ENCODE results near the gene PPP1R11. TPM values are rescaled to one million over a fixed set of nuclear protein-coding genes. Genes with fewer than 3 reads are reported as not detected.

PPP1R11 gene
- total RNA-seq, 1 donor from 2014 or later: 56.1 TPM

DNA sequence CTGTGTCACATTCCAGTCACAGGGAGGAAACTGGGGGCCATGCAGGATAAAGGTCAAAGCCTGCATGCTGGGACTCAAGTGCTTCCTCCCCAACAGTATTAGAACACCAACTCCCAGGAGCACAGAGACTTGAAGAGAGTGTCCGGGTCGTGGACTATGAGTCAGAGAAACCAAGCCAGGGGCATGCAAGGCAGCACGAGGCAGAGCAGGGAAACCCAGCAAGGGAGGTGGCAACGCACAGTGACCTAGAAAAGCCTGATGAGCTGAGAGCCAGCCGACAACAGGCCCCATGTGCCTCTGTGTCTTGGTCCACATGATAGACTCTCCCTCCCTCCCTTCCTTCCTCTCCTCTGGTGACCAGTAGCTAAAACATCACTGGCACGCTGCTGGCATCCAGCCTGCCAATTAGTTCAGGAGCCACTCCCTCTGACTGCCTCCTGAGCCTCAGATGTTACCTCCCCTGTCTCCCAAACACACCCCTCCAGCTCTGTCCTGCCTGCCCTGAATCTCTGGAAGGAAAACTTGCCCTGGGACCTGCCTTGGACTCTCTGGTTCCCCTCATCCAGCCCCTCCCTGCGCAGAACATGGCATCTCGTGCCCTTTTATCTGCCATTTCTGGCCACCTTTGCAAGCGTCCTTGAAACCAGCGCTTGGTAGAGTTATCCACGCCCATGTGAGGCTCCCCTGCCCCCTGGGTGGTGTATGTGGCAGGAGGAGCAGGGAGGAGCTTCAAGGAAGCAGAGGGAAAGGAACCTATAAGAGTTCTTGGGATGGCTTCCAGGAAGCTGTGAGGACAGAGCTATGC, 24.8 kb downstream of the PPP1R11 start:
- Mint-ChIP-seq H3K36me3 (ENCODE audit: low read depth) (no peaks in the 10 kb centered on the region), H3K27ac (no peak overlapping the region), H3K4me1 (ENCODE audit: low read depth) (no peaks in the 10 kb centered on the region), H3K4me3 (ENCODE audit: low read depth) (no peak overlapping the region), H3K9me3 (no peaks in the 10 kb centered on the region), H3K27me3 (ENCODE audit: low read depth) (peaks cover 60% of the 10 kb centered on the region)
- intact Hi-C loops (cut with micrococcal nuclease): no loop called here
- DNase-seq (ENCODE audit: low spot score): no peak

- peaks cover 64% of the 10 kb centered on the region for H3K27me3 Mint-ChIP-seq (ENCODE audit: low read depth)
- H3K4me3 Mint-ChIP-seq (ENCODE audit: low read depth): no peak overlapping the region
- H3K36me3 Mint-ChIP-seq (ENCODE audit: low read depth): no peaks in the 10 kb centered on the region
- H3K27ac Mint-ChIP-seq: no peak overlapping the region
- H3K9me3 Mint-ChIP-seq: no peaks in the 10 kb centered on the region
- no peak for DNase-seq (ENCODE audit: low spot score)
- H3K4me1 Mint-ChIP-seq (ENCODE audit: low read depth): peaks cover 3% of the 10 kb centered on the region
- intact Hi-C loops (cut with micrococcal nuclease): no loop called here
These were observed 26.0 kb downstream of the PPP1R11 start for GRCh38 chr6:30092852-30093543.

DNA sequence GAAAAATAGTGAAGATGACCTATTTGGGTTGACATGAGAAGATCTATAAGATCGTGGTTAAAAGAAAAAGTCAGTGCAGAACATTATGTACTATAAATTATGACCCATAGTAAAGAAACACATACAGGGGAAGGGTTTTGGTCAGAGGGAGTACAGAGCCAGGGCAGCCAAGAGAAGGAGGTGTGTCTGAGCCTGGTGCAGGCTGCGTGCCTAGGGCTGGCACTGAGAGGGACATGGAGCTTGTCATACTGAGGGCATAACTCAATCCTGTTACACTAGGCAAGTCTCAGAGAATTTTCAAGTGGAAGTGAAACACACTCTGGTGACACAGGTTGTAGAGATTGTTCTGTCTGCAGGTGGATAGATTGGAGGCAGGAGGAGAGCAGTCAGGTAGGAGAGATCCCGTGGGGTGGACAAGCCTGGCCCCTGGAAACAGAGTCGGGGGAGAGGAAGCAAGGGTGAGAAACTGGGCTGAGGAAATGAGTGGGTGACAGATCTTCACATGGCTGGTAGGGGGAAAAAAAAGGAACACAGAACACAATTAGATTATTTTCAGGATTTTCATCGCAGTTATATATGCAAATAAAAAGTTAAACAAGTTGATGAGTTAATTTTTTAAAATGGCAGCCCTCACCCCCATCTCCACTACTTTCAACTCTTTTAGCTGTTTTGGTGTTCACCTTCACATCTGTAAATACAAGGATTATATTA, 27.1 kb downstream of the PPP1R11 start:
- DNase-seq (ENCODE audit: low spot score): no peak
- peaks cover 69% of the 10 kb centered on the region for H3K27me3 Mint-ChIP-seq (ENCODE audit: low read depth)
- no peaks in the 10 kb centered on the region for H3K36me3 Mint-ChIP-seq (ENCODE audit: low read depth)
- H3K4me1 Mint-ChIP-seq (ENCODE audit: low read depth): peaks cover 4% of the 10 kb centered on the region
- H3K9me3 Mint-ChIP-seq: no peaks in the 10 kb centered on the region
- H3K4me3 Mint-ChIP-seq (ENCODE audit: low read depth): no peak overlapping the region
- H3K27ac Mint-ChIP-seq: no peak overlapping the region
- intact Hi-C loops (cut with micrococcal nuclease): no loop called here

DNA sequence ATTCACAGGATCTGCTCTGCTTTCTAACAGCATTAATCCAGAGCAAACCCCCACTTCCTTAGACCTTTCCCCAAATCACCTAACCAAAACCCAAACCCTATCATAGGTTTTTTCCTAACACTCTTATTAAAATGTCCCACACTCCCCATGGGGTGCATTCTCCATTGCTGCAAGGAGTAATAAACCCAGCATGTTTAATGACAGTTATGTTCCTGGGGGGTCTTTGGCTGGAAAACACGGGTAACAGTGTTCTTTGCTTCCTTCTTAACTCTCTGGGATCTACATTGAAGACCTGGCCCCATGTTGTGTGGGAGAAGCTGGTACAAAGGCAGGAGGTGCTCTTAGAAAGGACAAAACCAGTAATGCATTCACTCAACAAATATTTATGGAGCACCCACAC, 29.8 kb downstream of the PPP1R11 start:
- Mint-ChIP-seq H3K27me3 (ENCODE audit: low read depth) (peaks cover 71% of the 10 kb centered on the region), H3K9me3 (no peaks in the 10 kb centered on the region), H3K4me3 (ENCODE audit: low read depth) (no peak overlapping the region), H3K4me1 (ENCODE audit: low read depth) (peaks cover 15% of the 10 kb centered on the region), H3K36me3 (ENCODE audit: low read depth) (peaks cover 4% of the 10 kb centered on the region), H3K27ac (no peak overlapping the region)
- no peak for DNase-seq (ENCODE audit: low spot score)
- intact Hi-C loops (cut with micrococcal nuclease): no loop called here

- peaks cover 22% of the 10 kb centered on the region for H3K4me1 Mint-ChIP-seq (ENCODE audit: low read depth)
- intact Hi-C loops (cut with micrococcal nuclease): no loop called here
- H3K27me3 Mint-ChIP-seq (ENCODE audit: low read depth): peaks cover 66% of the 10 kb centered on the region
These were observed 31.1 kb downstream of the PPP1R11 start for GRCh38 chr6:30097902-30098768.

GRCh38 chr6:30100154-30100553, 33.2 kb downstream of the PPP1R11 start:
- Mint-ChIP-seq H3K27me3 (ENCODE audit: low read depth) (peaks cover 67% of the 10 kb centered on the region), H3K4me3 (ENCODE audit: low read depth) (no peak overlapping the region)

More at GRCh38 chr6:30097902-30098768, 31.1 kb downstream of the PPP1R11 start:
- Mint-ChIP-seq H3K9me3 (no peaks in the 10 kb centered on the region), H3K27ac (no peak overlapping the region), H3K4me3 (ENCODE audit: low read depth) (no peak overlapping the region), H3K36me3 (ENCODE audit: low read depth) (peaks cover 4% of the 10 kb centered on the region)
- DNase-seq (ENCODE audit: low spot score): no peak

DNA sequence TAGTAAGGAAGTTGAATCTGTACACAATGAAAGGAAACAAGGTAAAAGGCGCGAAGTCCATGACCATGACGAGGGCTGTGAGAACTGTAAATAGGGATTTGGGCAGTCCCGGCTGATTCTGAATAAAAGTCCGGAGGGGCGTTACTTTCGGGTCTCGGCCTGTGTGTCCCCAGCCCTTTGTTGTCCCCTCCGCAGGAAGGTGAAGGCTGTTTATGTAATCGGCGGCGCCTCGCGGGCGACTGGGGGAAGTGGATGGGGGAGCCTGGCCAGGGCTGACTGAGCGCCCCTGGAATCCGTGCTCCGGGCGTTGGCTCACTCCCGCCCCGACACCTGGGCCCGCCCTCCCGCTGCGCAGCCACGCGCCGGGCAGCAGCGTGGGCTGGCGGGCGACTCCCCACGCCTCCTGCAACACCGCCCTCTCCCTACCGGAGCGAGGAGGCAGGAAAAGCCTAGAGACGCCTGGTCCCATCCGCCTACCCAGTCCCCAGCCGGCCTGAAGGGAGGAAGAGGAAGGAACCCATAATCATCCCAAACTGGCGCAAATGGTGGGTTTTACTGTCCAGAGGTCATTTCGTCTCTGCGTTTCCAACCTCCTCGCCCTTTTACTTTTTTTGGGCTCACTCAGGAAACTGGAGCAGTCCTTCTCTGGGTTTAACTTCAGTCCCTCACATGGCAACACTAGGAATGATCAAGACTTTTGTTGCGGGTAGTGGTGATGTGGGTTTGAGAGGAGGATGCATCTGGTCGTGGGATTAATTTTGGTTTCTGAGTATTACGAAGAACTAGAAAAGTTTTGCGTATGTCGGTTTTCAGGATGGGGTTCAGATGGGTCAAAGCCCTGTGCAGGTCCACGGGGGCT, 33.8 kb downstream of the PPP1R11 start:
- peaks cover 66% of the 10 kb centered on the region for H3K27me3 Mint-ChIP-seq (ENCODE audit: low read depth)
- H3K36me3 Mint-ChIP-seq (ENCODE audit: low read depth): peaks cover 4% of the 10 kb centered on the region
- intact Hi-C loops (cut with micrococcal nuclease): loop anchor here (5.0 kb wide), 1 partner anchor 34 kb away; the partner anchor contains the start of gene PPP1R11
- H3K4me3 Mint-ChIP-seq (ENCODE audit: low read depth): peak overlapping the region; percentile 67
- DNase-seq (ENCODE audit: low spot score): no peak
- H3K9me3 Mint-ChIP-seq: no peaks in the 10 kb centered on the region
- H3K27ac Mint-ChIP-seq: no peak overlapping the region
- peaks cover 28% of the 10 kb centered on the region for H3K4me1 Mint-ChIP-seq (ENCODE audit: low read depth)

More at GRCh38 chr6:30100154-30100553, 33.2 kb downstream of the PPP1R11 start:
- Mint-ChIP-seq H3K9me3 (no peaks in the 10 kb centered on the region), H3K4me1 (ENCODE audit: low read depth) (peaks cover 28% of the 10 kb centered on the region), H3K27ac (no peak overlapping the region), H3K36me3 (ENCODE audit: low read depth) (peaks cover 4% of the 10 kb centered on the region)
- DNase-seq (ENCODE audit: low spot score): no peak
- intact Hi-C loops (cut with micrococcal nuclease): loop anchor here (5.0 kb wide), 1 partner anchor 33 kb away; the partner anchor contains the start of gene PPP1R11

DNA sequence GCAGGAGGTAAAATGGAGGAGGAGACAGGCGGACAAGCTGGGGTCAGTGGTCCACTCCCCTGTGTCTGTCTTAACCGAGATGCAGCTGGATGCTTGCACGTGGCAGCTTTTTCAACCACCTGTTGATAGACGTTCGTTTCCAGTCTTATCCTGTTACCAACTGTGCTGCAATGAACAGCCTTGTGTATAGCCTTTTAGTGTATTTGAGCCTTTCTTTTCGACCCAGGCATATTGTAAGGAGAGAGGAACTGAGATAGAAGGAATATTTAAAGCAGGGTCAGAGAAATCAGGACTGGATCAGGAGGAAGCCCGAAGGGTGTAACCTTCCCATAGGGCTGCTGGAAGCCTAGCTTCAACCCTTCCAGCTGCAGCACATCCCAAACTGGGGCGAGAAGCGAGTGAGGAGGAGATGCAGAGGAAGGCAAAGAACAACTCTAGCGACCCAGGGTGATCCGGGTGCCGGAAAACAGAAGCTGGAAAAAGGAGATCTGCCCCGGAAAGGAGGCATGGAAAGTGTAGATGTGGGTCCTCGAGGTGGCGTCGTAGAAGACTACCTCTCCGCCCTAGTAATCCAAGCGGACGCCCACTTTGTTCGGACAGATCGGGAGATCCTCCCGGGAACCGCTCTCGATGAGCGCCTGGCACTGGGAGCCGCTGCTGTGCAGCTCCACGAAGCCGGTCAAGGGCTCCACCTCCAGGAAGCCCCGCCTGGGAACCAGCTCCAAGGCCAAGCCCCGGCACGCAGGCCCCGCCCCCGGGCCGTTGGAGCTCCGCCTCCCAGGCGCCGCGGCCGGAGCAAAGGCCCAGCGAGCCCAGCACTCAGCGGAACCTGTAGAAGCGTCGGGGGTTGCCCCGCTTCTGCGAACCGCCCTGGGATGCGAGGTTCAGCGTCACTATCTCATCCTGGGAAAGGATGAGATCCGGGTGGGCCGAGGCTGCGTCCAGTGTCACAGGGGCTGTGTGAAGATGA, 34.7 kb downstream of the PPP1R11 start:
- intact Hi-C loops (cut with micrococcal nuclease): loop anchor here (5.0 kb wide), 1 partner anchor 34 kb away; the partner anchor contains the start of gene PPP1R11
- Mint-ChIP-seq H3K27ac (no peak overlapping the region), H3K27me3 (ENCODE audit: low read depth) (peaks cover 65% of the 10 kb centered on the region), H3K4me3 (ENCODE audit: low read depth) (peak overlapping the region; percentile 67), H3K36me3 (ENCODE audit: low read depth) (peaks cover 4% of the 10 kb centered on the region), H3K4me1 (ENCODE audit: low read depth) (peaks cover 28% of the 10 kb centered on the region), H3K9me3 (no peaks in the 10 kb centered on the region)
- peak; percentile 62 for DNase-seq (ENCODE audit: low spot score)

GRCh38 chr6:30102414-30102969, 35.5 kb downstream of the PPP1R11 start:
- H3K4me3 Mint-ChIP-seq (ENCODE audit: low read depth): peak overlapping the region; percentile 77
- no peak overlapping the region for H3K27ac Mint-ChIP-seq
- no peak for DNase-seq (ENCODE audit: low spot score)
- peaks cover 28% of the 10 kb centered on the region for H3K4me1 Mint-ChIP-seq (ENCODE audit: low read depth)
- intact Hi-C loops (cut with micrococcal nuclease): loop anchor here (5.0 kb wide), 1 partner anchor 35 kb away; the partner anchor contains the start of gene PPP1R11
- H3K9me3 Mint-ChIP-seq: no peaks in the 10 kb centered on the region
- peaks cover 4% of the 10 kb centered on the region for H3K36me3 Mint-ChIP-seq (ENCODE audit: low read depth)
- H3K27me3 Mint-ChIP-seq (ENCODE audit: low read depth): peaks cover 60% of the 10 kb centered on the region
